GM13976 (cell line): ENCODE results near the gene UBE2O.

Experiments used
- DNase-seq: peaks from one replicate; pipeline ENCODE4 v3.0.0; 2012; ENCODE audit warnings: low spot score
- in situ Hi-C: fragments of 300-500 bp; cut with MboI; formaldehyde crosslinking; loops from one replicate; pipeline ENCODE4 v1.12.0; 2022; ENCODE audit warnings: low sequenced_read_pairs, mixed read lengths, inconsistent platforms; ENCODE audit not compliant: unreplicated experiment
- TF ChIP-seq, protein P1 (sequence below): IDR thresholded peaks from 2 replicates; pipeline ENCODE4 v1.5.1; 2012; ENCODE audit warnings: borderline replicate concordance, mild to moderate bottlenecking; ENCODE audit not compliant: insufficient read depth; ENCODE audit errors: extremely low read depth, missing control alignments, control extremely low read depth

Gene UBE2O

DNA sequence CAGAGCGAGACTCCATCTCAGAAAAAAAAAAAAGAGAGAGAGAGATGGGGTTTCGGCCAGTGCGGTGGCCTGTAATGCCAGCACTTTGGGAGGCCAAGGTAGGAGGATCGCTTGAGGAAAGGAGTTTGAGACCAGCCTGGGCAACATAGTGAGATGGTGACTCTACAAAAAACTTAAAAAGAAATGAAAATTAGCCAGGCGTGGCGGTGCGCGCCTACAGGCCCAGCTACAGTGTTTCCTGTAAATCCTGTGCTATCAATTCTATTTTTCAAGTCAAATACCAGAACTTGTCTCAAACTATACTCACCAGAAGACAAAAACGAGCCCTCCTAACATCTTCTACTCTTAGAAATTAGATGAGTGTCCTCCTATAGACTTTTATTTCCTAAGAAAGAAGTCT, 19.3 kb downstream of the UBE2O start:
- TF ChIP-seq, protein P1, sequence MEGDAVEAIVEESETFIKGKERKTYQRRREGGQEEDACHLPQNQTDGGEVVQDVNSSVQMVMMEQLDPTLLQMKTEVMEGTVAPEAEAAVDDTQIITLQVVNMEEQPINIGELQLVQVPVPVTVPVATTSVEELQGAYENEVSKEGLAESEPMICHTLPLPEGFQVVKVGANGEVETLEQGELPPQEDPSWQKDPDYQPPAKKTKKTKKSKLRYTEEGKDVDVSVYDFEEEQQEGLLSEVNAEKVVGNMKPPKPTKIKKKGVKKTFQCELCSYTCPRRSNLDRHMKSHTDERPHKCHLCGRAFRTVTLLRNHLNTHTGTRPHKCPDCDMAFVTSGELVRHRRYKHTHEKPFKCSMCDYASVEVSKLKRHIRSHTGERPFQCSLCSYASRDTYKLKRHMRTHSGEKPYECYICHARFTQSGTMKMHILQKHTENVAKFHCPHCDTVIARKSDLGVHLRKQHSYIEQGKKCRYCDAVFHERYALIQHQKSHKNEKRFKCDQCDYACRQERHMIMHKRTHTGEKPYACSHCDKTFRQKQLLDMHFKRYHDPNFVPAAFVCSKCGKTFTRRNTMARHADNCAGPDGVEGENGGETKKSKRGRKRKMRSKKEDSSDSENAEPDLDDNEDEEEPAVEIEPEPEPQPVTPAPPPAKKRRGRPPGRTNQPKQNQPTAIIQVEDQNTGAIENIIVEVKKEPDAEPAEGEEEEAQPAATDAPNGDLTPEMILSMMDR, result no peak
- DNase-seq, result no peak
- in situ Hi-C loops, result no loop called here

DNA sequence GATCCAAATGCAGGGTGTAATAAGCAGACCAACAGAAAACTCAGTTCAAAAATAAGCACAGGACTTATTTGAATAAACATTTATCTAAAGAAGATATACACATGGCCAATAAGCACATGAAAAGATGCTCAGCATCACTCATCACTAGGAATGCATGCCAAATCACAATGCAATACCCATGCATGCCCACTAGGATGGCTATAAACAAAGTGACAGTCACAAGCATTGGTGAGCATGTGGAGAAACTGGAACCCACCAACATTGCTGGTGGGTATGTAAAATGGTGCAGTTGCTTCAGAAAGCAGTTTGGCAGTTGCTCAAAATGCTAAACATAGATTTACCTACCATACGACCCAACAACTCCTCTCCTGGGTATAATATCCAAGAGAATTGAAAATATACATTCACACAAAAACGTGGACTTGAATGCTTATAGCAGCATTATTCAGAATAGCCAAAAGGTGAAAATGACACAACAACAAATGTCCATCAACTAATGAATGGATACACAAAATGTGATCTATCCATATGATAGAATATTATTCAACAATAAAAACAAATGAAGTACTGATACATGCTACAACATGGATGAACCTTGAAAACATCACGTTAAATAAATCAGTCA, 20.1 kb downstream of the UBE2O start:
- in situ Hi-C loops, result no loop called here
- TF ChIP-seq, protein P1, result no peak
- DNase-seq, result no peak

DNA sequence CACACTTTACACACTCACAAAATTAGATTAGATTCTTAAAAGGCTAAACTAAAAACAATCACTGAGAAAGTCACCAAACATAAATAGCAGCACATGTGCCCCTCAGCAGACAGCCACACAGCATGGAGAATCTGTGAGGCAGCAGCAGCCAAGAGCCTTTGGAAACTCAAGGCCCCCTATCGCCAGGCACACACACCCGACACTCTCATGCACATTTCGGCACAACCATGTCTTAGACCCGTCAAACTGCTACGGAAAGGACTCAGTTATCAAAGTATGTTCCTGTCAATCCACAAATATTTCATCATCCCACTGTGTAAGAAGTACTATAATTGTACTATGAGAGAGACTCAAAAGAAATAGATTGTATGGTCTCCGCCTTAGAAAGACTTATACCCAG, 20.9 kb downstream of the UBE2O start:
- in situ Hi-C loops, result no loop called here
- no peak for DNase-seq

DNA sequence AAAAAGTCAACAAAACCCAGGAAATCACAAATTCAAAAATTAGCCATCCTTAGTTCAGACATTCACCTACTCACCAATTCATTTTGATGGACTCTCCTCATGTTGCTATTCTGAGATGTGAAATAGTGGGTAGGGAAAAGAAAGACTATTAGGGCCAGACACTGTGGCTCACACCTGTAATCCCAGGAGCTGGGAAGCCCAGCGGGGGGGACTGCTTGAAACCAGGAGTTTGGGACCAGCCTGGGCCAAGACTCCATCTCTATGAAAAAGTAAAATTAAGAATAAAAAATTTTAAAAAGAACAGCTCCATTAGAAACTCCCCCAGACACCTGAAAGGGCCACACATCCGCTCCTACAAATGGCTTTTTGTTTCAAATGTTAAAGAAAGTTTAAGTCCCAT, 21.4 kb downstream of the UBE2O start:
- DNase-seq, result no peak
- TF ChIP-seq, protein P1, result no peak
- in situ Hi-C loops, result no loop called here

More for the DNA sequence above, 20.9 kb downstream of the UBE2O start:
- TF ChIP-seq, protein P1, result no peak

DNA sequence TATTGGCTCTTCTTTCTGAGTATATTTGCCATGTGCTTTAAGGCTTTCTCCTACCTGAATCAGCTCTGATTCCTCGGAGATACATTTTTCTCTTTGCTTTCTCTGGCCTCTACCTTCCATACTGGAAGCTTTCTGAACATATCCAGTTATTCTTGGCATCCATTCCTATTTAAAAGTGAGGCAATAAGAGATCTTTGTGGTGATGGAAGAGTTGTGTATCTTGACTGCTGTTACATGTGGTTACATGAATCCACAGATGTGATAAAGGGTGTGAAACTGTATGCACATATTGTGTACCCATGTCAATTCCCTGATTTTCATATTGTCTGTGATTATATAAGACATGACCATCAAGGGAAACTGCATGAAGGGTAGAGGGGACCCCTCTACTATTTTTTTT, 24.4 kb downstream of the UBE2O start:
- in situ Hi-C loops, result no loop called here
- TF ChIP-seq, protein P1, result no peak
- no peak for DNase-seq

DNA sequence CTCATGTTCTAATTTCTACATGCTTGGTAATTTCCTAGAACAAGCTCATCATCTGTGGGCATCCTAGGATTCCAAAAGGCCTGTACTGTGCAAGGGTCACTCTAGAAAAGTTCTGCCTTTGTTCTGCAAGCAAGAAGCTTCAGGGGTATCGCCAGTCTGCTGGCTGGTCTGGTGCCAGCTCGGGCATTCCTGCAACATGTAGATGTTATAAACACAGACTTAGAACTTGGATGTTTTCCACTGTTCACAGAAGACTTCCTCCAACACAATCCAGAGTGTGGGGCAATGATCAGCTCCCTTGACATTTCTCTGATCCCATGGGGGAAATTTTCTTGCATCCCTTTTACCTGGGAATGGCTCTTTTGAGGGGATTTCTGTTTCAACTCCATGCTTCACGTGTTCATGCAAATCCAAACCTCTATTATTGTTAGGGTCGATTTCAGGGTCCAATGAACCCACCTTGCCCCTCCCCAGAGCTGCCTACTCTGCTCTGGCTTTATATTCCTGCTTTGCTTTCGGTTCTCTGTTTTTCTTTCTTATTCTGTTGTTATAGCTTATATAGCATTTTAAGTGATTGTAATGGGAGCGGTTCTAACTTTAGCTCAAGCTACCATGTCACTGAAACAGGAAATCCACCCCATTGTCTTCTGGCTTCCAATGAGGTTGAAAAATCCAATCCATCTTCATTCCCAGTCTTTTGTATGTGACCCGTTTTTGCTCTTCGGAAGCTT, 25.3 kb downstream of the UBE2O start:
- DNase-seq, result no peak
- in situ Hi-C loops, result no loop called here
- TF ChIP-seq, protein P1, result no peak
